ENCODE results near the gene LRRC8A. TPM values are rescaled to one million over a fixed set of nuclear protein-coding genes. Genes with fewer than 3 reads are reported as not detected.
"Not testable (repeated sequence)": the region's sequence is repeated elsewhere in the genome, so short reads cannot be mapped to it uniquely, and the experiment has no call there.

Gene LRRC8A
- total RNA-seq, 1 donor from 2014 or later = 259 TPM

GRCh38 chr9:128945798-128946501 lies 64.0 kb downstream of the LRRC8A start:
- H3K36me3 ChIP-seq (ENCODE audit: control insufficient read depth, insufficient read depth, low read length) = peaks cover 9% of the 10 kb centered on the region
- no peak for TF ChIP-seq CTCF (IDR thresholded peaks at IDR 0.05; ENCODE audit: insufficient read depth, low read length, severe bottlenecking)
- no peak overlapping the region for H3K4me3 ChIP-seq (ENCODE audit: low read depth, low read length)
- no peak for DNase-seq (ENCODE audit: low read depth)
- FAIRE-seq = no peak
- no peaks in the 10 kb centered on the region for H3K27me3 ChIP-seq (ENCODE audit: control insufficient read depth, insufficient read depth, low read length)

GRCh38 chr9:128946571-128947276 lies 64.8 kb downstream of the LRRC8A start:
- FAIRE-seq = no peak
- Histone ChIP-seq H3K27me3 (ENCODE audit: control insufficient read depth, insufficient read depth, low read length) (no peaks in the 10 kb centered on the region), H3K4me3 (ENCODE audit: low read depth, low read length) (peak overlapping the region; percentile 87), H3K36me3 (ENCODE audit: control insufficient read depth, insufficient read depth, low read length) (peaks cover 7% of the 10 kb centered on the region)
- TF ChIP-seq CTCF (IDR thresholded peaks at IDR 0.05; ENCODE audit: insufficient read depth, low read length, severe bottlenecking) = no peak
- DNase-seq (ENCODE audit: low read depth) = no peak

DNA sequence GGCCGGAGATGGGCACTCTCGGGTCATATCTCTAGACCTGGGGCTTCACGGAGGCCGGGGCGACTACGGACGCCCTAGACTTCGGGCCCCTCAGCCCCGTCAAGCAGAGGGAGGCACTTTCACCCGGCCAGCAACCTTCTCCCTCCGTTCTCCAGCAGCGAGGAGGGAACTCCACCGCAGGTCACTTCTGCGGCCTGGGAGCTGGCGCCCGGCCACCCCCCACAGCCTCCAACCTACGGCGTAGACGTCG lies 65.3 kb downstream of the LRRC8A start:
- no peak for FAIRE-seq
- Histone ChIP-seq H3K36me3 (ENCODE audit: control insufficient read depth, insufficient read depth, low read length) (peaks cover 7% of the 10 kb centered on the region), H3K4me3 (ENCODE audit: low read depth, low read length) (peak overlapping the region; percentile 87), H3K27me3 (ENCODE audit: control insufficient read depth, insufficient read depth, low read length) (no peaks in the 10 kb centered on the region)
- TF ChIP-seq CTCF (IDR thresholded peaks at IDR 0.05; ENCODE audit: insufficient read depth, low read length, severe bottlenecking) = no peak
- no peak for DNase-seq (ENCODE audit: low read depth)

- no peak for FAIRE-seq
- TF ChIP-seq CTCF (IDR thresholded peaks at IDR 0.05; ENCODE audit: insufficient read depth, low read length, severe bottlenecking) = no peak
- Histone ChIP-seq H3K4me3 (ENCODE audit: low read depth, low read length) (peak within 1 kb of the TSS; percentile 87), H3K27me3 (ENCODE audit: control insufficient read depth, insufficient read depth, low read length) (no peaks in the 10 kb centered on the region), H3K36me3 (ENCODE audit: control insufficient read depth, insufficient read depth, low read length) (peaks cover 7% of the 10 kb centered on the region)
- DNase-seq (ENCODE audit: low read depth) = peak; percentile 73
Measured at GRCh38 chr9:128947527-128948301, 65.8 kb downstream of the LRRC8A start, which contains the start of the genes DOLK and NUP188. Gene DOLK (minus strand): TSS chr9:128947603. CDS start chr9:128947303, 300 bp downstream. Gene NUP188 (plus strand): TSS chr9:128947699. CDS start chr9:128947720, 21 bp downstream.

- H3K4me3 ChIP-seq (ENCODE audit: low read depth, low read length); H3K27me3 ChIP-seq (ENCODE audit: control insufficient read depth, insufficient read depth, low read length); DNase-seq (ENCODE audit: low read depth); H3K36me3 ChIP-seq (ENCODE audit: control insufficient read depth, insufficient read depth, low read length); FAIRE-seq: not testable (repeated sequence)
Measured at GRCh38 chr9:128961403-128961802, 79.5 kb downstream of the LRRC8A start.

Other genes with a start within 250 kb of the LRRC8A start
- 27.4 and 33.7 TPM in 2 replicates for gene DYNC2I2, start 225.3 kb upstream of the LRRC8A start, total RNA-seq
- gene SET, start 192.9 kb upstream of the LRRC8A start, total RNA-seq = 717 and 775 TPM in 2 replicates
- 1.5 and 2.1 TPM in 2 replicates for gene PKN3, start 179.6 kb upstream of the LRRC8A start, total RNA-seq
- gene ZDHHC12, start 158.0 kb upstream of the LRRC8A start, total RNA-seq = 27.4 and 46.0 TPM in 2 replicates
- 8.7 and 14.2 TPM in 2 replicates for gene ZER1, start 110.2 kb upstream of the LRRC8A start, total RNA-seq
- gene TBC1D13, start 94.9 kb upstream of the LRRC8A start, total RNA-seq = 11.8 and 12.6 TPM in 2 replicates
- 36.6 and 54.0 TPM in 2 replicates for gene ENDOG, start 63.6 kb upstream of the LRRC8A start, total RNA-seq
- gene SPOUT1, start 52.3 kb upstream of the LRRC8A start, total RNA-seq = 10.4 and 14.0 TPM in 2 replicates
- 9.0 and 9.5 TPM in 2 replicates for gene KYAT1, start 183 bp upstream of the LRRC8A start, total RNA-seq
- 1.1 and 3.8 TPM in 2 replicates for gene PHYHD1, start 38.8 kb downstream of the LRRC8A start, total RNA-seq
- gene DOLK, start 65.5 kb downstream of the LRRC8A start, total RNA-seq = 22.6 and 24.6 TPM in 2 replicates
- 25.8 and 38.5 TPM in 2 replicates for gene NUP188, start 65.6 kb downstream of the LRRC8A start, total RNA-seq
- 50.5 and 98.1 TPM in 2 replicates for gene SH3GLB2, start 146.2 kb downstream of the LRRC8A start, total RNA-seq
- 12.6 and 25.0 TPM in 2 replicates for gene MIGA2, start 154.5 kb downstream of the LRRC8A start, total RNA-seq
- gene DOLPP1, start 199.0 kb downstream of the LRRC8A start, total RNA-seq = 10.0 and 10.8 TPM in 2 replicates
- 13.7 and 40.2 TPM in 2 replicates for gene CRAT, start 228.7 kb downstream of the LRRC8A start, total RNA-seq
- 39.5 and 76.0 TPM in 2 replicates for gene PTPA, start 229.3 kb downstream of the LRRC8A start, total RNA-seq

All from bronchial epithelial cell (primary cell).